Gastrocnemius medialis (tissue), 4 donors: ENCODE measurements around the gene ELF1. TPM values are rescaled to one million over a fixed set of nuclear protein-coding genes. Genes with fewer than 3 reads are reported as not detected.

Source experiments
- ATAC-seq, 2 donors: fragments of 150-250 bp; one replicate each; pipeline ENCODE4 v1.9.1; 2016
- DNase-seq, 2 donors: peaks; one replicate each; pipeline ENCODE4 v3.0.0-alpha.2; 2019
- H3K27ac ChIP-seq, 4 donors: fragments of 200-600 bp; sonication (generic); 1 replicate in 1 of 4; 2 replicates in 3 of 4; pipeline ENCODE4 v1.5.1; 2016 to 2018; ENCODE audit warnings: mild to moderate bottlenecking in 2 of 4, moderate library complexity in 1 of 4
- H3K27me3 ChIP-seq, 3 donors: fragments of 200-600 bp; sonication (generic) in 2 of 3; 1 replicate in 1 of 3; 2 replicates in 2 of 3; pipeline versions ENCODE4 v1.5.1 to v1.6.0; 2016 to 2019; ENCODE audit warnings: mild to moderate bottlenecking in 1 of 3, moderate library complexity in 1 of 3
- H3K36me3 ChIP-seq, 2 donors: fragments of 200-600 bp; sonication (generic) in 1 of 2; one replicate each; pipeline ENCODE4 v1.5.1; 2017 to 2018
- H3K4me1 ChIP-seq, 2 donors: fragments of 200-600 bp; sonication (generic) in 1 of 2; one replicate each; pipeline ENCODE4 v1.5.1; 2016 to 2017; ENCODE audit warnings: mild to moderate bottlenecking in 2 of 2
- H3K4me3 ChIP-seq, 4 donors: fragments of 200-600 bp; sonication (generic) in 3 of 4; 1 replicate in 1 of 4; 2 replicates in 3 of 4; pipeline ENCODE4 v1.5.1; 2016 to 2019; ENCODE audit warnings: mild to moderate bottlenecking in 2 of 4
- H3K9me3 ChIP-seq, 3 donors: fragments of 200-600 bp; sonication (generic) in 2 of 3; 1 replicate in 1 of 3; 2 replicates in 2 of 3; pipeline ENCODE4 v1.5.1; 2016 to 2019
- POLR2A ChIP-seq, 2 donors: fragments of 450-650 bp; IDR thresholded peaks; one replicate each; pipeline ENCODE4 v1.6.1; 2017; ENCODE audit warnings: antibody characterized with exemption in 2 of 2, mild to moderate bottlenecking in 2 of 2, moderate library complexity in 2 of 2
- in situ Hi-C, 4 donors: fragments of 200-750 bp; cut with MboI; loops; one replicate each; pipeline versions ENCODE4 v1.15.0 to v1.8.0; 2017; ENCODE audit warnings: low sequenced_read_pairs in 4 of 4
- intact Hi-C: fragments of 100-400 bp; cut with DNase I; formaldehyde crosslinking; loops from one replicate; pipeline ENCODE4 v1.15.1; 2023; ENCODE audit warnings: low total_unique reads
- total RNA-seq, 4 donors: library from RNA; depleted of rRNA; stranded (reverse); fragments of >200 nt; gene quantifications; one replicate each; pipeline versions ENCODE4 v1.1.0 to v1.2.3, GENCODE V29; 2016
- TF ChIP-seq, protein P1 (sequence below), 5 experiments: fragments of 450-650 bp in 3 of 5; fragments of 200-600 bp in 2 of 5; sonication (generic) in 2 of 5; IDR thresholded peaks in 4 of 5; conservative IDR thresholded peaks in 1 of 5; 1 replicate in 4 of 5; 2 replicates in 1 of 5; pipeline ENCODE4 v1.5.1; 2016 to 2019; ENCODE audit warnings: antibody characterized with exemption in 5 of 5, mild to moderate bottlenecking in 3 of 5, moderate library complexity in 3 of 5

Gene ELF1
- total RNA-seq, 4 donors from 2014 or later, result 24.8 to 48.7 (median 33.7) TPM

DNA sequence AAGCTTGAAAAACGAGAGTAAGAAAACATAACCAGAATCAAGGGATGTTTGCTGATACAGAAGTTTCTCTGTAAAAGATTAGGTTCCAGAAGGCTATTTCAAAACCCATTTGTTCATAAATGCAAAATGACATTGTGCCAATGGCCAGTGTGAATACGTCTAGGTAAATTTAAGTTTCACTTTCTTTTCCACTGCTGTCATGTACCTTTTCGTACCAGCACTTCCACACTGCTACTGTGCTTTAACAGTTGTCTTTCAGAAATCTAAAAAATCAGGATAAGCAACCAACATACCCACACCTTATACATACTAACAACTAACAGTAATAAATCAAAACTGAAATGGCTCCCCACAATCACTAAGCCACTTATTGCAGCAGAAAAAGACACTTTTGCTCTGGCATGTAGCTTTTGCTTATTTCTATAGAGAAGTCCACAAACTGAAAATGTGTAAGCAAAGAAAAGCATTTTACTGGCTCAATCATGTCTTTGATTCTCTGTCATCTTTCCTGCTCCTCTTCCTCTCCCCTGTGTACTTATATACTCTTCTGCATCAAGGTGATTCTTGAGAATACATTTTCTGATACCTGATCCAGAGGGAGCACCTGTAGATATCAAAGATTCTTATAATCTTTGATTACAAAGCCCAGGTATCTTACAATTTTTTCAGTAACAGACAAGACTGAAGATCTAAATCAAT is 34.3 kb downstream of the ELF1 start:
- DNase-seq (no peak), ATAC-seq (peak in 1 of 2 donors; percentile 48)
- peak overlapping the region; percentile 70 to 79 (median 74) for H3K27ac ChIP-seq
- no peaks in the 10 kb centered on the region for H3K27me3 ChIP-seq
- in situ Hi-C loops (no loop called here), intact Hi-C loops (loop anchor here (1.0 to 5.0 kb wide), 2 partner anchors 32 to 77 kb away; partner anchors contain the start of gene ELF1)
- H3K4me1 ChIP-seq, result peaks cover 59 to 68% of the 10 kb centered on the region in 2 donors
- TF ChIP-seq POLR2A (IDR thresholded peaks at IDR 0.05), result no peak
- TF ChIP-seq, protein P1, sequence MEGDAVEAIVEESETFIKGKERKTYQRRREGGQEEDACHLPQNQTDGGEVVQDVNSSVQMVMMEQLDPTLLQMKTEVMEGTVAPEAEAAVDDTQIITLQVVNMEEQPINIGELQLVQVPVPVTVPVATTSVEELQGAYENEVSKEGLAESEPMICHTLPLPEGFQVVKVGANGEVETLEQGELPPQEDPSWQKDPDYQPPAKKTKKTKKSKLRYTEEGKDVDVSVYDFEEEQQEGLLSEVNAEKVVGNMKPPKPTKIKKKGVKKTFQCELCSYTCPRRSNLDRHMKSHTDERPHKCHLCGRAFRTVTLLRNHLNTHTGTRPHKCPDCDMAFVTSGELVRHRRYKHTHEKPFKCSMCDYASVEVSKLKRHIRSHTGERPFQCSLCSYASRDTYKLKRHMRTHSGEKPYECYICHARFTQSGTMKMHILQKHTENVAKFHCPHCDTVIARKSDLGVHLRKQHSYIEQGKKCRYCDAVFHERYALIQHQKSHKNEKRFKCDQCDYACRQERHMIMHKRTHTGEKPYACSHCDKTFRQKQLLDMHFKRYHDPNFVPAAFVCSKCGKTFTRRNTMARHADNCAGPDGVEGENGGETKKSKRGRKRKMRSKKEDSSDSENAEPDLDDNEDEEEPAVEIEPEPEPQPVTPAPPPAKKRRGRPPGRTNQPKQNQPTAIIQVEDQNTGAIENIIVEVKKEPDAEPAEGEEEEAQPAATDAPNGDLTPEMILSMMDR (IDR thresholded peaks at IDR 0.05 in 4 of 5, conservative IDR thresholded peaks at IDR 0.05 in 1 of 5), result no peak
- H3K36me3 ChIP-seq, result no peaks in the 10 kb centered on the region
- H3K9me3 ChIP-seq, result no peaks in the 10 kb centered on the region
- peak overlapping the region in 3 of 4 donors; percentile 16 to 23 (median 16) for H3K4me3 ChIP-seq

DNA sequence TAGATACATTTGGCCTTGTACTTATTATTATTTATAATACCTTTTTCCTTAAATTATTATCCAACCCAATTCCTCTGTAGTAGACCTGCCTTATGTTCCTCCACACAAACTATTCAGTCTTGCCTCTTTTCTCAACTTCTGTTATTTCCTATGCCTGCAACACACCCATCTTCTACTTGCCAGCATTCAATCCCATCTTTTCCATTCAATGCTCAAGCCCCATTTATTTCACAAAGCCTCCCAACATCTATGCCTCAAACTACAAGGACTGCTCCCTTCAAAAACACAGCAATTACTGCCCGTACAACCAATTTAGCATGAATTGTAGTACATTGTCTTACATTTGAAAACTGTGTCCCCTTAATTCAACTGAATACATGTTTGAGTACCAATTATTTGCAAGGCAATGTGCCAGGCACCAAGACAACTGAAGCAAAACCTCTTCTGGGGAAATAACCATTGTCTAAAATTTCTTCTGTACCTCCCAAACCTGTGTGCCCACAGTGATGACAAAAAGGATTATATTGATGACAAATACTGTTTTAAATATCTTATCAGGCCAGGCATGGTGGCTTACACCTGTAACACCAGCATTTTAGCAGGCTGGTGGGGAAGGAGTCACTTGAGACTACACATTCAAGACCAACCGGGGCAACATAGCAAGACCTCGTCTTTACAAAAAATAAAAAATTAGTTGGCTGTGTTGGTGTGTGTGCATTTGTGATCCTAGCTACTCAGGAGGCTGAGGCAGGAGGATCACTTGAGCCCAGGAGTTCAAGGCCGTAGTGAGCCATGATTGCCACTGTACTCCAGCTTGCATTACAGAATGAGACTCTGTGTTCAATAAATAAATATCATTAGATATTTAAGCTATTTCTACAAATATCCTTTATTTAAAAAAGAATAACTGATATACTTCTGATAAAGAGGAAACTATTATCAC is 35.1 kb downstream of the ELF1 start:
- peak overlapping the region; percentile 70 to 79 (median 74) for H3K27ac ChIP-seq
- intact Hi-C loops, result loop anchor here (1.0 to 5.0 kb wide), 2 partner anchors 33 to 78 kb away; partner anchors contain the start of gene ELF1
- TF ChIP-seq, protein P1 (IDR thresholded peaks at IDR 0.05 in 4 of 5, conservative IDR thresholded peaks at IDR 0.05 in 1 of 5), result no peak
- TF ChIP-seq POLR2A (IDR thresholded peaks at IDR 0.05), result no peak
- DNase-seq (no peak), ATAC-seq (no peak)
- in situ Hi-C loops, result no loop called here
- no peaks in the 10 kb centered on the region for H3K36me3 ChIP-seq
- H3K9me3 ChIP-seq, result no peaks in the 10 kb centered on the region
- H3K27me3 ChIP-seq, result no peaks in the 10 kb centered on the region
- H3K4me3 ChIP-seq, result peak overlapping the region; percentile 2 to 44 (median 16)
- H3K4me1 ChIP-seq, result peaks cover 60 to 76% of the 10 kb centered on the region in 2 donors

DNA sequence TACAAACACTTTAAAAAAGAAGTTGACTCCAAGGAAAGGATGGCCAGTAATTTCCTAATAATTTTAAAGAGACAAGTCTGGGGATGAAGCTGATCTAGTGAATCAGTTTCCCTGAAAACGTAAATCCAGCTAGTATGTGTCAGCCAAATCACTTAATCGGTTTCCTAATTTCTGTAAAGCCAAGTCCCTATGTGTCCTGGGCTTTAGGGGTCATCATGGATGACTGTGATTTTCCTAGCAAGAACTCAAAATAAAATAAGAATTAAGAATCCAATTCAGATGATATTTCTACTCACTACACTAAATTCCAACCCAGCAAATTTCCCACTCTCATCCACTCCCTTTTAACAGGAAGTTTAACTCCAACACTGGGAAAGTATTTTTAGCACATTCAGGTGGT is 35.9 kb downstream of the ELF1 start:
- ATAC-seq, result no peak
- TF ChIP-seq, protein P1 (IDR thresholded peaks at IDR 0.05 in 4 of 5, conservative IDR thresholded peaks at IDR 0.05 in 1 of 5), result no peak
- no peak for TF ChIP-seq POLR2A (IDR thresholded peaks at IDR 0.05)
- Histone ChIP-seq H3K4me1 (peaks cover 60 to 71% of the 10 kb centered on the region in 2 donors), H3K27ac (peak overlapping the region; percentile 70 to 79 (median 74)), H3K4me3 (peak overlapping the region in 2 of 4 donors; percentile 35 to 44), H3K9me3 (no peaks in the 10 kb centered on the region), H3K36me3 (no peaks in the 10 kb centered on the region), H3K27me3 (no peaks in the 10 kb centered on the region)
- DNase-seq, result no peak
- intact Hi-C loops, result loop anchor here (5.0 kb wide), 1 partner anchor 34 kb away; the partner anchor contains the start of gene ELF1
- in situ Hi-C loops, result no loop called here

DNA sequence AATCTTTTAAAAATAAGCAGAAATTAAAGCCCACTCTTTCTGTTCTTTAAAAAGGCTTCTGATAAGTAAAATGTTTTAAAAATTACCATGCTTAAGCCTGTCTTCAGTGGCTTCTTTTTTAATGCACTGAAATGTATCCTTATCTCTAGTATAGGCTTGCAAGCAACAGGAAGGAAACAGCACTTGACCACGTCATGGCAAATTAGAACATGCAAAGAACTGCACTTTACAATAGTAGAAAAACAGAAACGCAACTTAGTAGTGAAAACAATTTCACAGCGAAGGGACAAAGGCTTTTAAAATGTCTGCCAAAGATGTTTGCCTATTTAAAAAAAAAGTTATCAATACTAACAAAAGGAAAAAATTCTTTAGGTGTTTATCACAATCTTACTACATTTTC is 36.3 kb downstream of the ELF1 start:
- DNase-seq (peak in 1 of 2 donors; percentile 24), ATAC-seq (peak; percentile 42 to 64)
- intact Hi-C loops, result loop anchor here (5.0 kb wide), 1 partner anchor 35 kb away; the partner anchor contains the start of gene ELF1
- Histone ChIP-seq H3K4me3 (peak overlapping the region; percentile 21 to 44 (median 34)), H3K36me3 (no peaks in the 10 kb centered on the region), H3K27me3 (no peaks in the 10 kb centered on the region), H3K27ac (peak overlapping the region; percentile 70 to 79 (median 74)), H3K4me1 (peaks cover 59 to 71% of the 10 kb centered on the region in 2 donors), H3K9me3 (no peaks in the 10 kb centered on the region)
- TF ChIP-seq POLR2A (IDR thresholded peaks at IDR 0.05), result peak; percentile 41 to 83
- TF ChIP-seq, protein P1 (IDR thresholded peaks at IDR 0.05 in 4 of 5, conservative IDR thresholded peaks at IDR 0.05 in 1 of 5), result no peak
- in situ Hi-C loops, result no loop called here
